NCI-H2227 (cell line): ENCODE measurements around the gene C12orf57.

ENCODE experiments used
- DNase-seq: peaks from one replicate; lab custom pipeline; 2025; ENCODE audit not compliant: unreplicated experiment; lab: John Stamatoyannopoulos, UW

The C12orf57 gene

GRCh38 chr12:6917491-6918231 lies 26.2 kb upstream of the C12orf57 start:
- DNase-seq = no peak

GRCh38 chr12:6919588-6919987 lies 24.2 kb upstream of the C12orf57 start:
- no peak for DNase-seq

GRCh38 chr12:6921539-6921938 lies 22.3 kb upstream of the C12orf57 start:
- no peak for DNase-seq

- DNase-seq = no peak
Observed at GRCh38 chr12:6921996-6922946, 21.6 kb upstream of the C12orf57 start.

- no peak for DNase-seq
Observed at GRCh38 chr12:6923003-6923732, 20.7 kb upstream of the C12orf57 start.

- no peak for DNase-seq
Observed at GRCh38 chr12:6923851-6924250, 20.0 kb upstream of the C12orf57 start.

GRCh38 chr12:6925239-6925539 lies 18.6 kb upstream of the C12orf57 start:
- DNase-seq = no peak

GRCh38 chr12:6925540-6926279 lies 18.1 kb upstream of the C12orf57 start:
- DNase-seq = peak; percentile 32

- DNase-seq = peak; percentile 74
Observed at GRCh38 chr12:6927379-6928021, 16.3 kb upstream of the C12orf57 start, which contains the start of gene ATN1. Gene ATN1 (plus strand): TSS chr12:6927959. CDS start chr12:6934002, 6,043 bp downstream.

GRCh38 chr12:6928022-6928702 lies 15.7 kb upstream of the C12orf57 start:
- DNase-seq = no peak

GRCh38 chr12:6928703-6929407 lies 15.0 kb upstream of the C12orf57 start:
- no peak for DNase-seq

- DNase-seq = no peak
Observed at GRCh38 chr12:6929466-6930452, 14.1 kb upstream of the C12orf57 start.

- DNase-seq = no peak
Observed at GRCh38 chr12:6932766-6933165, 11.1 kb upstream of the C12orf57 start.

GRCh38 chr12:6934110-6934509 lies 9.7 kb upstream of the C12orf57 start:
- DNase-seq = no peak

- no peak for DNase-seq
Observed at GRCh38 chr12:6935371-6936193, 8.2 kb upstream of the C12orf57 start.

GRCh38 chr12:6936194-6936635 lies 7.6 kb upstream of the C12orf57 start:
- no peak for DNase-seq
